ENCODE measurements around the gene C4orf50. TPM values are rescaled to one million over a fixed set of nuclear protein-coding genes. Genes with fewer than 3 reads are reported as not detected.

C4orf50 gene
- polyA plus RNA-seq, 1 donor from 2014 or later = 1.6 TPM

DNA sequence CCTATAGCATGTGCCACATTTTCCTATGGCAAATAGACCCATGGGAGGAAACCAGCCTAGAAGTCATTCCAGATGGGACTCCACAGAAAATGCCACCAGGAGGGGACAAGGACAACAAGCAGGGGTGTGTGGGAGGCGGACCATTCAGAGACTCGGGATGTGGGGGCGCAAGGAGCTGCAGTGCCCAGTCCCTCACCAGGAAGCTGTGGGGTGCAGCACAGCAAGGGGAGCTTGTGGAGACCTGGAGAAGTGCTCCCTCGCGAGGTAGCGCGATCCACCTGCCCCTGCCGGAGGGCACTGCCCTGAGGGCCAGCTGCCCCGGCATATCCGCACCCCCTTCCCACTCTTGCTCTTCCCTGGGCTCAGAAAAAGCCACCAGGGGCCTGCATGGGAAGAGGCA lies 45.5 kb upstream of the C4orf50 start:
- no peak overlapping the region for H3K4me3 ChIP-seq (ENCODE audit: low read length)
- no peaks in the 10 kb centered on the region for H3K27me3 ChIP-seq (ENCODE audit: insufficient read depth, low read depth, low read length)
- H3F3A ChIP-seq (ENCODE audit: insufficient read depth, low read length, poor library complexity, severe bottlenecking) = no peaks in the 10 kb centered on the region
- no peak for TF ChIP-seq POLR2AphosphoS5 (IDR thresholded peaks at IDR 0.05)
- no peaks in the 10 kb centered on the region for H4K20me1 ChIP-seq (ENCODE audit: insufficient read depth)
- no peaks in the 10 kb centered on the region for H3K36me3 ChIP-seq (ENCODE audit: insufficient read depth, low read length)
- H3K4me2 ChIP-seq (ENCODE audit: low read length) = no peak overlapping the region
- no peak overlapping the region for H2AFZ ChIP-seq (ENCODE audit: low read depth, low read length)
- H3K9me3 ChIP-seq (ENCODE audit: low read length) = no peaks in the 10 kb centered on the region
- H3K27ac ChIP-seq (ENCODE audit: low read length) = no peak overlapping the region
- H3K79me2 ChIP-seq (replicated peaks; ENCODE audit: insufficient read depth, low read length) = no peaks in the 10 kb centered on the region
- no peak overlapping the region for H3K9ac ChIP-seq (ENCODE audit: low read length)
- no peaks in the 10 kb centered on the region for H3K9me2 ChIP-seq (ENCODE audit: insufficient read depth, low read length)

DNA sequence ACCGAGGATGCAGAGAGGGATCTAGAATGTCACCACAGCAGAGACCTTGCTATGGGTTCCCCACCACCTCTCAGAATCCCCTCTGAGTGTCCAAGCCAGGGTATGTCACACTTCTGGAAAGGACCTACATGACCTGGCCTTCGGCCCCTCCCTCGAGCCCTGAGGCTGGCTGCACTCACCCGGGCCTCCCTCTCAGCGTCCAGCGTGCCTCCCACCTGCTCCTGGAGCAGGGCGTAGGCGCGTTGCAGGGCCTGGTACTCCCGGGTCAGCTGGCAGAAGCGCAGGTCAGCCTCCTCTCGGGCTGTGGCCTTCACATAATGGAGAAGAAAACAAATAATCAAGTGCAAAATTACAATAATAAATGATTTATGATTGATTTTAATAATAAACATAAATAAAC lies 43.9 kb upstream of the C4orf50 start:
- Histone ChIP-seq H3K79me2 (replicated peaks; ENCODE audit: insufficient read depth, low read length) (no peaks in the 10 kb centered on the region), H4K20me1 (ENCODE audit: insufficient read depth) (no peaks in the 10 kb centered on the region), H3K27ac (ENCODE audit: low read length) (no peak overlapping the region), H3F3A (ENCODE audit: insufficient read depth, low read length, poor library complexity, severe bottlenecking) (no peaks in the 10 kb centered on the region), H2AFZ (ENCODE audit: low read depth, low read length) (no peak overlapping the region), H3K9ac (ENCODE audit: low read length) (no peak overlapping the region), H3K27me3 (ENCODE audit: insufficient read depth, low read depth, low read length) (no peaks in the 10 kb centered on the region), H3K9me2 (ENCODE audit: insufficient read depth, low read length) (no peaks in the 10 kb centered on the region), H3K36me3 (ENCODE audit: insufficient read depth, low read length) (no peaks in the 10 kb centered on the region), H3K4me3 (ENCODE audit: low read length) (no peak overlapping the region), H3K9me3 (ENCODE audit: low read length) (no peaks in the 10 kb centered on the region), H3K4me2 (ENCODE audit: low read length) (no peak overlapping the region)
- TF ChIP-seq, protein P1, sequence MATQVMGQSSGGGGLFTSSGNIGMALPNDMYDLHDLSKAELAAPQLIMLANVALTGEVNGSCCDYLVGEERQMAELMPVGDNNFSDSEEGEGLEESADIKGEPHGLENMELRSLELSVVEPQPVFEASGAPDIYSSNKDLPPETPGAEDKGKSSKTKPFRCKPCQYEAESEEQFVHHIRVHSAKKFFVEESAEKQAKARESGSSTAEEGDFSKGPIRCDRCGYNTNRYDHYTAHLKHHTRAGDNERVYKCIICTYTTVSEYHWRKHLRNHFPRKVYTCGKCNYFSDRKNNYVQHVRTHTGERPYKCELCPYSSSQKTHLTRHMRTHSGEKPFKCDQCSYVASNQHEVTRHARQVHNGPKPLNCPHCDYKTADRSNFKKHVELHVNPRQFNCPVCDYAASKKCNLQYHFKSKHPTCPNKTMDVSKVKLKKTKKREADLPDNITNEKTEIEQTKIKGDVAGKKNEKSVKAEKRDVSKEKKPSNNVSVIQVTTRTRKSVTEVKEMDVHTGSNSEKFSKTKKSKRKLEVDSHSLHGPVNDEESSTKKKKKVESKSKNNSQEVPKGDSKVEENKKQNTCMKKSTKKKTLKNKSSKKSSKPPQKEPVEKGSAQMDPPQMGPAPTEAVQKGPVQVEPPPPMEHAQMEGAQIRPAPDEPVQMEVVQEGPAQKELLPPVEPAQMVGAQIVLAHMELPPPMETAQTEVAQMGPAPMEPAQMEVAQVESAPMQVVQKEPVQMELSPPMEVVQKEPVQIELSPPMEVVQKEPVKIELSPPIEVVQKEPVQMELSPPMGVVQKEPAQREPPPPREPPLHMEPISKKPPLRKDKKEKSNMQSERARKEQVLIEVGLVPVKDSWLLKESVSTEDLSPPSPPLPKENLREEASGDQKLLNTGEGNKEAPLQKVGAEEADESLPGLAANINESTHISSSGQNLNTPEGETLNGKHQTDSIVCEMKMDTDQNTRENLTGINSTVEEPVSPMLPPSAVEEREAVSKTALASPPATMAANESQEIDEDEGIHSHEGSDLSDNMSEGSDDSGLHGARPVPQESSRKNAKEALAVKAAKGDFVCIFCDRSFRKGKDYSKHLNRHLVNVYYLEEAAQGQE (IDR thresholded peaks at IDR 0.05; ENCODE audit: borderline replicate concordance) = no peak
- TF ChIP-seq SMC3 (conservative IDR thresholded peaks at IDR 0.05; ENCODE audit: poor library complexity) = no peak
- TF ChIP-seq POLR2AphosphoS5 (IDR thresholded peaks at IDR 0.05) = no peak
- no peak for TF ChIP-seq MXI1 (conservative IDR thresholded peaks at IDR 0.05; ENCODE audit: poor library complexity, severe bottlenecking)

DNA sequence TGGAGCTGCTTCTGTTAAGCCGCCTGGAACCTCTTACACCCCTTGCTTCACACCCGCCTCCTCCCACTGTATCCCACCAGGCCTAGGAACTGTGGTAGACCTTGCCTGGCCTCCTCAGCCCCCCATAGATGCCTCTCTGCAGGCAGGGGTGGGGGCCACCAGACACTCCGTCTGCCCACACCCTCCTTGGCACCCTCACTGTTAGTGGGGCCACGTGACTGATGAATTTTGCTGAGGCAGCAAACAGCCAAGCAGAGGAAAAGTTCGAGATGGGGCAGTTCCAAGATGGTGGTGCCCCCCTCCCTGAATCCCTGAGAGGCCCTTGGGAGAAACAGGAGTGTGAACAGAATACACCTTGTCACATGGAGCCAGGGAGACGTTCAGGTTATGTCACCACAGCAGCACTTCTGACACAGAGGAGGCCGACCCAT lies 41.2 kb upstream of the C4orf50 start:
- Histone ChIP-seq H3K27me3 (ENCODE audit: insufficient read depth, low read depth, low read length) (no peaks in the 10 kb centered on the region), H2AFZ (ENCODE audit: low read depth, low read length) (no peak overlapping the region), H3K4me2 (ENCODE audit: low read length) (no peak overlapping the region), H3K27ac (ENCODE audit: low read length) (no peak overlapping the region), H3K4me3 (ENCODE audit: low read length) (no peak overlapping the region), H3K79me2 (replicated peaks; ENCODE audit: insufficient read depth, low read length) (no peaks in the 10 kb centered on the region), H3K9ac (ENCODE audit: low read length) (no peak overlapping the region), H3K9me2 (ENCODE audit: insufficient read depth, low read length) (no peaks in the 10 kb centered on the region), H3K36me3 (ENCODE audit: insufficient read depth, low read length) (no peaks in the 10 kb centered on the region), H3F3A (ENCODE audit: insufficient read depth, low read length, poor library complexity, severe bottlenecking) (no peaks in the 10 kb centered on the region), H3K9me3 (ENCODE audit: low read length) (no peaks in the 10 kb centered on the region), H4K20me1 (ENCODE audit: insufficient read depth) (no peaks in the 10 kb centered on the region)
- TF ChIP-seq EP300 (conservative IDR thresholded peaks at IDR 0.05; ENCODE audit: poor library complexity, severe bottlenecking) (no peak), SMC3 (conservative IDR thresholded peaks at IDR 0.05; ENCODE audit: poor library complexity) (no peak), RAD21 (conservative IDR thresholded peaks at IDR 0.05) (no peak), POLR2AphosphoS5 (IDR thresholded peaks at IDR 0.05) (no peak)
- TF ChIP-seq, protein P2, sequence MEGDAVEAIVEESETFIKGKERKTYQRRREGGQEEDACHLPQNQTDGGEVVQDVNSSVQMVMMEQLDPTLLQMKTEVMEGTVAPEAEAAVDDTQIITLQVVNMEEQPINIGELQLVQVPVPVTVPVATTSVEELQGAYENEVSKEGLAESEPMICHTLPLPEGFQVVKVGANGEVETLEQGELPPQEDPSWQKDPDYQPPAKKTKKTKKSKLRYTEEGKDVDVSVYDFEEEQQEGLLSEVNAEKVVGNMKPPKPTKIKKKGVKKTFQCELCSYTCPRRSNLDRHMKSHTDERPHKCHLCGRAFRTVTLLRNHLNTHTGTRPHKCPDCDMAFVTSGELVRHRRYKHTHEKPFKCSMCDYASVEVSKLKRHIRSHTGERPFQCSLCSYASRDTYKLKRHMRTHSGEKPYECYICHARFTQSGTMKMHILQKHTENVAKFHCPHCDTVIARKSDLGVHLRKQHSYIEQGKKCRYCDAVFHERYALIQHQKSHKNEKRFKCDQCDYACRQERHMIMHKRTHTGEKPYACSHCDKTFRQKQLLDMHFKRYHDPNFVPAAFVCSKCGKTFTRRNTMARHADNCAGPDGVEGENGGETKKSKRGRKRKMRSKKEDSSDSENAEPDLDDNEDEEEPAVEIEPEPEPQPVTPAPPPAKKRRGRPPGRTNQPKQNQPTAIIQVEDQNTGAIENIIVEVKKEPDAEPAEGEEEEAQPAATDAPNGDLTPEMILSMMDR (IDR thresholded peaks at IDR 0.05; ENCODE audit: poor library complexity, severe bottlenecking) = no peak
